HepG2 (cell line): ENCODE data around the gene LITAF. TPM values are rescaled to one million over a fixed set of nuclear protein-coding genes. Genes with fewer than 3 reads are reported as not detected.

Experiments used
- ATF7 ChIP-seq, 2 experiments: fragments of 450-650 bp in 1 of 2; sonication (generic) in 1 of 2; formaldehyde crosslinking in 1 of 2; IDR thresholded peaks; 2 replicates each; pipeline versions ENCODE4 v1.4.0 to v1.6.1; 2016 to 2020; ENCODE audit warnings: antibody characterized with exemption in 1 of 2, mild to moderate bottlenecking in 1 of 2, missing genetic modification reagents in 1 of 2
- DMAP1 ChIP-seq: IDR thresholded peaks from 2 replicates; pipeline ENCODE4 v1.6.1; 2016
- FOXM1 ChIP-seq: sonication (generic); formaldehyde crosslinking; IDR thresholded peaks from 2 replicates; pipeline ENCODE4 v1.5.0; 2020; ENCODE audit warnings: missing genetic modification reagents
- HOXA9 ChIP-seq: sonication (generic); formaldehyde crosslinking; IDR thresholded peaks from 2 replicates; pipeline ENCODE4 v1.8.1; 2022; ENCODE audit warnings: missing genetic modification reagents, mild to moderate bottlenecking, moderate library complexity, borderline replicate concordance
- LBX2 ChIP-seq: sonication (generic); formaldehyde crosslinking; IDR thresholded peaks from 2 replicates; pipeline ENCODE4 v1.5.0; 2020; ENCODE audit warnings: missing genetic modification reagents, mild to moderate bottlenecking, borderline replicate concordance
- ZBTB40 ChIP-seq, 2 experiments: fragments of 450-650 bp in 1 of 2; sonication (generic) in 1 of 2; formaldehyde crosslinking in 1 of 2; IDR thresholded peaks; 2 replicates each; pipeline versions ENCODE4 v1.6.1 to v1.8.0; 2016 to 2022; ENCODE audit warnings: antibody characterized with exemption in 1 of 2, mild to moderate bottlenecking in 1 of 2, missing genetic modification reagents in 1 of 2
- ZNF17 ChIP-seq: sonication (generic); formaldehyde crosslinking; IDR thresholded peaks from 2 replicates; pipeline ENCODE4 v1.5.0; 2020; ENCODE audit warnings: mild to moderate bottlenecking, missing genetic modification reagents
- ZNF660 ChIP-seq: sonication (generic); formaldehyde crosslinking; IDR thresholded peaks from 2 replicates; pipeline ENCODE4 v1.5.1; 2020; ENCODE audit warnings: mild to moderate bottlenecking, low read depth, missing genetic modification reagents, borderline replicate concordance
- ZNF749 ChIP-seq: sonication (generic); formaldehyde crosslinking; IDR thresholded peaks from 2 replicates; pipeline ENCODE4 v1.8.0; 2022; ENCODE audit warnings: mild to moderate bottlenecking, missing genetic modification reagents, moderate library complexity, borderline replicate concordance
- ZNF766 ChIP-seq: sonication (generic); formaldehyde crosslinking; IDR thresholded peaks from 2 replicates; pipeline ENCODE4 v1.5.0; 2020; ENCODE audit warnings: missing genetic modification reagents, borderline replicate concordance
- ZNF773 ChIP-seq: sonication (generic); formaldehyde crosslinking; IDR thresholded peaks from 2 replicates; pipeline ENCODE4 v1.4.0; 2020; ENCODE audit warnings: missing genetic modification reagents, borderline replicate concordance
- polyA plus RNA-seq, 8 experiments: library from polyadenylated mRNA; depleted of rRNA in 3 of 8; stranded (reverse) in 7 of 8; unstranded in 1 of 8; fragments of >200 nt; fragmentation: Illumina TruSeq in 4 of 8; extraction: Trizol in 4 of 8; gene quantifications; 2 replicates each; pipeline versions ENCODE4 v1.2.1 to v1.2.3, GENCODE V29; 2011 to 2016; ENCODE audit warnings: low read depth in 4 of 8, missing spikeins in 1 of 8, mixed read lengths in 1 of 8; ENCODE audit not compliant: insufficient read depth in 1 of 8
- total RNA-seq, 5 experiments: library from RNA; depleted of rRNA; stranded (reverse); fragments of >200 nt; fragmentation: Illumina TruSeq; extraction: Trizol; gene quantifications; 2 replicates each; pipeline ENCODE4 v1.2.3, GENCODE V29; 2016; ENCODE audit warnings: low read depth in 1 of 5
- TF ChIP-seq, protein P1 (sequence below): sonication (generic); formaldehyde crosslinking; IDR thresholded peaks from 2 replicates; pipeline ENCODE4 v1.8.0; 2022; ENCODE audit warnings: missing genetic modification reagents, mild to moderate bottlenecking, inconsistent platforms, borderline replicate concordance
- TF ChIP-seq, protein P2 (sequence below): sonication (generic); formaldehyde crosslinking; conservative IDR thresholded peaks from 2 replicates; pipeline ENCODE4 v1.4.0; 2020; ENCODE audit warnings: missing genetic modification reagents

The LITAF gene
- total and polyA plus RNA-seq, 2 of the 13 experiments (the other 11 are each of a cell fraction or from before 2014, with no cell fraction given), result 80.1 to 141 TPM

GRCh38 chr16:11586856-11587642 lies at the start of gene LITAF (continued):
- TF ChIP-seq ZBTB40 (IDR thresholded peaks at IDR 0.05) (no peak), ZBTB40 (CRISPR knock-in tag; IDR thresholded peaks at IDR 0.05) (peak; percentile 82; the same call in 1 of the 2 replicates), HOXA9 (CRISPR knock-in tag) (peak; percentile 20; the same call in 1 of the 2 replicates), ATF7 (IDR thresholded peaks at IDR 0.05) (no peak), ATF7 (CRISPR knock-in tag; IDR thresholded peaks at IDR 0.05) (peak; percentile 50; the same call in 1 of the 2 replicates), DMAP1 (CRISPR knock-in tag) (peak; percentile 68), ZNF773 (CRISPR knock-in tag) (0 out of 2 replicates have a peak, but pooled peaks have one; percentile 42), LBX2 (CRISPR knock-in tag) (peak; percentile 40; the same call in 1 of the 2 replicates), ZNF766 (CRISPR knock-in tag) (peak; percentile 66), ZNF749 (CRISPR knock-in tag) (peak; percentile 76; the same call in 1 of the 2 replicates), ZNF17 (no peak), FOXM1 (CRISPR knock-in tag) (no peak), ZNF660 (CRISPR knock-in tag) (no peak)
- TF ChIP-seq, protein P1, sequence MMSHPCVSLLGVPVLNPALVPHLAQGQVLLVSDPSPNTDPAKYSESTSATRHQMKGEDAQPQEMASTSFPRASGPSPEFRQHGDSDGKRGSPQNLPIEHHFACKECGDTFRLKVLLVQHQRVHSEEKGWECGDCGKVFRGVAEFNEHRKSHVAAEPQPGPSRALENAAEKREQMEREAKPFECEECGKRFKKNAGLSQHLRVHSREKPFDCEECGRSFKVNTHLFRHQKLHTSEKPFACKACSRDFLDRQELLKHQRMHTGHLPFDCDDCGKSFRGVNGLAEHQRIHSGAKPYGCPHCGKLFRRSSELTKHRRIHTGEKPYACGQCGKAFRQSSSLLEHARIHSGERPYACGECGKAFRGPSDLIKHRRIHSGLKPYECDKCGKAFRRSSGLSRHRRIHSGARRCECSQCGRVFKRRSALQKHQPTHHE (CRISPR knock-in tag), result peak; percentile 89
- TF ChIP-seq, protein P2, sequence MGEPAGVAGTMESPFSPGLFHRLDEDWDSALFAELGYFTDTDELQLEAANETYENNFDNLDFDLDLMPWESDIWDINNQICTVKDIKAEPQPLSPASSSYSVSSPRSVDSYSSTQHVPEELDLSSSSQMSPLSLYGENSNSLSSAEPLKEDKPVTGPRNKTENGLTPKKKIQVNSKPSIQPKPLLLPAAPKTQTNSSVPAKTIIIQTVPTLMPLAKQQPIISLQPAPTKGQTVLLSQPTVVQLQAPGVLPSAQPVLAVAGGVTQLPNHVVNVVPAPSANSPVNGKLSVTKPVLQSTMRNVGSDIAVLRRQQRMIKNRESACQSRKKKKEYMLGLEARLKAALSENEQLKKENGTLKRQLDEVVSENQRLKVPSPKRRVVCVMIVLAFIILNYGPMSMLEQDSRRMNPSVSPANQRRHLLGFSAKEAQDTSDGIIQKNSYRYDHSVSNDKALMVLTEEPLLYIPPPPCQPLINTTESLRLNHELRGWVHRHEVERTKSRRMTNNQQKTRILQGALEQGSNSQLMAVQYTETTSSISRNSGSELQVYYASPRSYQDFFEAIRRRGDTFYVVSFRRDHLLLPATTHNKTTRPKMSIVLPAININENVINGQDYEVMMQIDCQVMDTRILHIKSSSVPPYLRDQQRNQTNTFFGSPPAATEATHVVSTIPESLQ (CRISPR knock-in tag), result 0 out of 2 replicates have a peak, but pooled peaks have one; percentile 51
